ENCODE data around the gene MMP17. TPM values are rescaled to one million over a fixed set of nuclear protein-coding genes. Genes with fewer than 3 reads are reported as not detected.
A peak's percentile ranks its signal among the peaks of the same experiment; 100 is the strongest.

MMP17 gene
- polyA plus RNA-seq, 1 donor from 2014 or later = 79.0 TPM

DNA sequence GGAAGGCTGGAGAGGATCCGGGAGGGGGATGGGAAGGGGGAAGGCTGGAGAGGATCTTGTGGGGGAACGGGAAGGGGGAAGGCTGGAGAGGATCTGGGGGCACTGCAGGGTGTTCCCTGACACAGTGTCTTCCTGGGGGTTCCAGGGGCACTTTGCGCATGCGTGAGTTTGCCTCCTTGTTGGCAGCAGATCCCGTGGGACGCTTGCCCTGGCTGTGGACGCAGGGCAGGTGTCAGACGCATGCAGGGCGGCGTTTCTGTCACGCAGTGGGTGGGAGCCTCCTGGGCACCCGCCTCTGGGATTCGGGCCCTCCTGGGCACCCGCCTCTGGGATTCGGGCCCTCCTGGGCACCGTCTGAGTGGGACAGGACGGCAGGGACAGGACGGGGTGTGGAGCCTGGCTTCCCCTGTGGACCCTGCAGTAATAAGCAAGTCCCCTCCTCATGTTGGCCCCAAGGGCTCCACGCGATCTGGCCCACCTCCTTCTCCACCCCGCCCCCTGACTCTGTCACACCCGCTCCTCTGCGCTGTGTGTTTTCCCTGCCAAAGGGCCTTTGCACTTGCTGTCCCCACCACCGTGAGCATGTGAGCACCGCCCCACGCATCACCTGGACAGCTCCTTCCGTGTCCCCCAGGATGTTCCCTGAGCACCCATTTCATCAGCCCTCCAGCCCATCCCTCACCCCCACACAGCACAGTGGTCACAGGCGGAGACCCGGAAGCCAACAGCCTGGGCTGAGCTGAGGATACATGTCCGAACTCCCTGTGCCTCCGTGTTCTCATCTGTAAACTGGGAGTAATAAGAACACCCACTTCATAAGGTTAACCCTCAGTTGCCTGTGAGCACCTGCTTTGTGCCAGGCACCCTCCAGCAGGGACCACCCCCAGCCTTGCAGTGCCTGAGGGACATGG, 4.4 kb downstream of the MMP17 start:
- no peak overlapping the region for H2AFZ ChIP-seq (ENCODE audit: low read depth, low read length)
- H3K79me2 ChIP-seq (replicated peaks; ENCODE audit: insufficient read depth, low read length) = peaks cover 17% of the 10 kb centered on the region
- TF ChIP-seq TAF1 (IDR thresholded peaks at IDR 0.05; ENCODE audit: low read depth) = no peak
- no peak for TF ChIP-seq CTCF (IDR thresholded peaks at IDR 0.05; ENCODE audit: poor library complexity, severe bottlenecking)
- no peak for TF ChIP-seq SMC3 (conservative IDR thresholded peaks at IDR 0.05; ENCODE audit: poor library complexity)
- TF ChIP-seq POLR2AphosphoS5 (IDR thresholded peaks at IDR 0.05) = no peak
- no peaks in the 10 kb centered on the region for H3K36me3 ChIP-seq (ENCODE audit: insufficient read depth, low read length)
- no peaks in the 10 kb centered on the region for H3K9me3 ChIP-seq (ENCODE audit: low read length)
- no peaks in the 10 kb centered on the region for H3K9me2 ChIP-seq (ENCODE audit: insufficient read depth, low read length)
- H3K27ac ChIP-seq (ENCODE audit: low read length) = no peak overlapping the region
- no peaks in the 10 kb centered on the region for H3K27me3 ChIP-seq (ENCODE audit: insufficient read depth, low read depth, low read length)
- H3K4me3 ChIP-seq (ENCODE audit: low read length) = no peak overlapping the region
- H3K9ac ChIP-seq (ENCODE audit: low read length) = no peak overlapping the region
- H3F3A ChIP-seq (ENCODE audit: insufficient read depth, low read length, poor library complexity, severe bottlenecking) = peaks cover 3% of the 10 kb centered on the region
- H3K4me2 ChIP-seq (ENCODE audit: low read length) = no peak overlapping the region
- H4K20me1 ChIP-seq (ENCODE audit: insufficient read depth) = no peaks in the 10 kb centered on the region

GRCh38 chr12:131833288-131833895, 5.2 kb downstream of the MMP17 start:
- TF ChIP-seq POLR2AphosphoS5 (IDR thresholded peaks at IDR 0.05) = no peak
- TF ChIP-seq, protein P1, sequence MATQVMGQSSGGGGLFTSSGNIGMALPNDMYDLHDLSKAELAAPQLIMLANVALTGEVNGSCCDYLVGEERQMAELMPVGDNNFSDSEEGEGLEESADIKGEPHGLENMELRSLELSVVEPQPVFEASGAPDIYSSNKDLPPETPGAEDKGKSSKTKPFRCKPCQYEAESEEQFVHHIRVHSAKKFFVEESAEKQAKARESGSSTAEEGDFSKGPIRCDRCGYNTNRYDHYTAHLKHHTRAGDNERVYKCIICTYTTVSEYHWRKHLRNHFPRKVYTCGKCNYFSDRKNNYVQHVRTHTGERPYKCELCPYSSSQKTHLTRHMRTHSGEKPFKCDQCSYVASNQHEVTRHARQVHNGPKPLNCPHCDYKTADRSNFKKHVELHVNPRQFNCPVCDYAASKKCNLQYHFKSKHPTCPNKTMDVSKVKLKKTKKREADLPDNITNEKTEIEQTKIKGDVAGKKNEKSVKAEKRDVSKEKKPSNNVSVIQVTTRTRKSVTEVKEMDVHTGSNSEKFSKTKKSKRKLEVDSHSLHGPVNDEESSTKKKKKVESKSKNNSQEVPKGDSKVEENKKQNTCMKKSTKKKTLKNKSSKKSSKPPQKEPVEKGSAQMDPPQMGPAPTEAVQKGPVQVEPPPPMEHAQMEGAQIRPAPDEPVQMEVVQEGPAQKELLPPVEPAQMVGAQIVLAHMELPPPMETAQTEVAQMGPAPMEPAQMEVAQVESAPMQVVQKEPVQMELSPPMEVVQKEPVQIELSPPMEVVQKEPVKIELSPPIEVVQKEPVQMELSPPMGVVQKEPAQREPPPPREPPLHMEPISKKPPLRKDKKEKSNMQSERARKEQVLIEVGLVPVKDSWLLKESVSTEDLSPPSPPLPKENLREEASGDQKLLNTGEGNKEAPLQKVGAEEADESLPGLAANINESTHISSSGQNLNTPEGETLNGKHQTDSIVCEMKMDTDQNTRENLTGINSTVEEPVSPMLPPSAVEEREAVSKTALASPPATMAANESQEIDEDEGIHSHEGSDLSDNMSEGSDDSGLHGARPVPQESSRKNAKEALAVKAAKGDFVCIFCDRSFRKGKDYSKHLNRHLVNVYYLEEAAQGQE (IDR thresholded peaks at IDR 0.05; ENCODE audit: borderline replicate concordance) = no peak
- Histone ChIP-seq H3F3A (ENCODE audit: insufficient read depth, low read length, poor library complexity, severe bottlenecking) (peaks cover 3% of the 10 kb centered on the region), H4K20me1 (ENCODE audit: insufficient read depth) (no peaks in the 10 kb centered on the region), H3K4me2 (ENCODE audit: low read length) (peak overlapping the region; percentile 34), H3K9ac (ENCODE audit: low read length) (peak overlapping the region; percentile 73), H3K27me3 (ENCODE audit: insufficient read depth, low read depth, low read length) (no peaks in the 10 kb centered on the region), H3K4me3 (ENCODE audit: low read length) (peak overlapping the region; percentile 65), H2AFZ (ENCODE audit: low read depth, low read length) (no peak overlapping the region), H3K27ac (ENCODE audit: low read length) (peak overlapping the region; percentile 81), H3K36me3 (ENCODE audit: insufficient read depth, low read length) (no peaks in the 10 kb centered on the region), H3K79me2 (replicated peaks; ENCODE audit: insufficient read depth, low read length) (peaks cover 17% of the 10 kb centered on the region), H3K9me2 (ENCODE audit: insufficient read depth, low read length) (no peaks in the 10 kb centered on the region), H3K9me3 (ENCODE audit: low read length) (no peaks in the 10 kb centered on the region)

Data from neural cell (in vitro differentiated cells).